ENCODE measurements around the gene BTBD16. TPM values are rescaled to one million over a fixed set of nuclear protein-coding genes. Genes with fewer than 3 reads are reported as not detected.
A peak's percentile ranks its signal among the peaks of the same experiment; 100 is the strongest.

BTBD16 gene
- total RNA-seq, 4 donors from 2014 or later: 0.42 to 1.2 TPM; not detected in 2

DNA sequence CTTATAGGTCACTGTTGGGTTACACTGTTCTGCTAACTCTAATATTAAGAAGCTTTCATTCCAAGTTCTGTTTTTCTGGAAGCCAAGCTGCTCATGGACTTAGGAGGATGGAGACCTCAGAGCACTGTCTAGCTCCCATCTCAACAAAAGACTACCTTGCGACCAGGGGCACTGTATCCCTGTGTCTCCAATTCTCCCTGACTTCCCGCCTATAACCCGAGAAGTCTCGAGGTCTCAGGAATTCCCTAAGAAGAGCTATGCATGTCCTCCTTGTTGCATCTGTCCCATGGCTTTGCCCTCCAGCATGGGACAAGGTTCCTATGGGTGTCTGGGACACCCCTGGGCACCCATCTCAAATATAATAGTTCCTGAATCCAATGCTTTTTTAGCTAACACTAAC, 31.2 kb downstream of the BTBD16 start:
- H3K4me3 ChIP-seq: no peak overlapping the region
- TF ChIP-seq EP300 (IDR thresholded peaks at IDR 0.05): no peak
- TF ChIP-seq, protein P1, sequence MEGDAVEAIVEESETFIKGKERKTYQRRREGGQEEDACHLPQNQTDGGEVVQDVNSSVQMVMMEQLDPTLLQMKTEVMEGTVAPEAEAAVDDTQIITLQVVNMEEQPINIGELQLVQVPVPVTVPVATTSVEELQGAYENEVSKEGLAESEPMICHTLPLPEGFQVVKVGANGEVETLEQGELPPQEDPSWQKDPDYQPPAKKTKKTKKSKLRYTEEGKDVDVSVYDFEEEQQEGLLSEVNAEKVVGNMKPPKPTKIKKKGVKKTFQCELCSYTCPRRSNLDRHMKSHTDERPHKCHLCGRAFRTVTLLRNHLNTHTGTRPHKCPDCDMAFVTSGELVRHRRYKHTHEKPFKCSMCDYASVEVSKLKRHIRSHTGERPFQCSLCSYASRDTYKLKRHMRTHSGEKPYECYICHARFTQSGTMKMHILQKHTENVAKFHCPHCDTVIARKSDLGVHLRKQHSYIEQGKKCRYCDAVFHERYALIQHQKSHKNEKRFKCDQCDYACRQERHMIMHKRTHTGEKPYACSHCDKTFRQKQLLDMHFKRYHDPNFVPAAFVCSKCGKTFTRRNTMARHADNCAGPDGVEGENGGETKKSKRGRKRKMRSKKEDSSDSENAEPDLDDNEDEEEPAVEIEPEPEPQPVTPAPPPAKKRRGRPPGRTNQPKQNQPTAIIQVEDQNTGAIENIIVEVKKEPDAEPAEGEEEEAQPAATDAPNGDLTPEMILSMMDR (IDR thresholded peaks at IDR 0.05): no peak
- TF ChIP-seq POLR2A (IDR thresholded peaks at IDR 0.05): no peak
- peaks cover 0 to 19% (median 0%) of the 10 kb centered on the region in 4 donors for H3K4me1 ChIP-seq
- WGBS, 2 donors: 95 to 96% methylated on average over 4 of the region's 4 CpGs
- H3K27me3 ChIP-seq: no peaks in the 10 kb centered on the region
- no peak overlapping the region for H3K27ac ChIP-seq
- H3K9me3 ChIP-seq: peaks cover 0 to 11% (median 0%) of the 10 kb centered on the region in 4 donors
- H3K36me3 ChIP-seq: no peaks in the 10 kb centered on the region
- no peak for DNase-seq (ENCODE audit: low spot score in 2 of 2)

DNA sequence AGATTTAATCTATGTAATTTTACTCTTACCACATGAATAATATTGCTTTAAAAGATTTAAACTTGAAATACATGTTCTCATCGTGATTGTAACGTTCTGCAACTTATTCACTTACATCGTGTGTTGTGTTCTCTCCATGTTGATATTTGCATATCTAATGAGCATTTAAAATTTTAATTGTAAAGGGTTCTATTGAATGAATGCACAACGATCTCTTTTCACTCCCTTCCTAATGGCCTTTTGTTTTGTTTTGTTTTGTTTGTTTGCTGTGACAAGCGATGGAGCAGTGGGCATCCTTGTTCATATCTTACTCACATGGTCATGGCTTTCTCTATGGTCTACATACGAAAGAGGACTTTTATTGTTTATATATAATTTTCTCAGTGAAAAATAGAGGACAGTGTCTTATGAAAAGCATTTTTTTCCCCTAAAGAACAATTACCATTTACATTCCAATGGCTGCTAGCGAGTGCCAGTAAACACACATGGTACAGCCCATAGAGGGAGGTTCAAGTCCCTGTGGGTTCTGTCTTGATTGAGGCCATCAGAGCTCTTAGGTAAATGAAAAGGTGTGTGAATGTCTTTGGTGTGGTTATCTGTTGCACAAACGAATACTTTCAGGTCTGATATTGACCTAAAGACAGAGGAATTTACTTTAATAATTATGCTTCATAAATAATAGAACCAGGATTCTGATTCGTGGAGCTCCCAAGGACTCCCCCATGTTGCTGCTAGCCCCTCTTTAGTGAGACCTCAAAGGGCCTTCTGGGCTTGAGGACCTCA, 32.4 kb downstream of the BTBD16 start:
- no peak overlapping the region for H3K4me3 ChIP-seq
- H3K36me3 ChIP-seq: no peaks in the 10 kb centered on the region
- H3K27ac ChIP-seq: peak overlapping the region in 1 of 4 donors; percentile 29
- peaks cover 0 to 11% (median 0%) of the 10 kb centered on the region in 4 donors for H3K9me3 ChIP-seq
- H3K27me3 ChIP-seq: no peaks in the 10 kb centered on the region
- DNase-seq (ENCODE audit: low spot score in 2 of 2): no peak
- peaks cover 0 to 30% (median 4%) of the 10 kb centered on the region in 4 donors for H3K4me1 ChIP-seq
- TF ChIP-seq EP300 (IDR thresholded peaks at IDR 0.05): no peak
- no peak for TF ChIP-seq POLR2A (IDR thresholded peaks at IDR 0.05)
- TF ChIP-seq, protein P1 (IDR thresholded peaks at IDR 0.05): no peak
- WGBS, 2 donors: 59% methylated on average over 9 of the region's 9 CpGs

DNA sequence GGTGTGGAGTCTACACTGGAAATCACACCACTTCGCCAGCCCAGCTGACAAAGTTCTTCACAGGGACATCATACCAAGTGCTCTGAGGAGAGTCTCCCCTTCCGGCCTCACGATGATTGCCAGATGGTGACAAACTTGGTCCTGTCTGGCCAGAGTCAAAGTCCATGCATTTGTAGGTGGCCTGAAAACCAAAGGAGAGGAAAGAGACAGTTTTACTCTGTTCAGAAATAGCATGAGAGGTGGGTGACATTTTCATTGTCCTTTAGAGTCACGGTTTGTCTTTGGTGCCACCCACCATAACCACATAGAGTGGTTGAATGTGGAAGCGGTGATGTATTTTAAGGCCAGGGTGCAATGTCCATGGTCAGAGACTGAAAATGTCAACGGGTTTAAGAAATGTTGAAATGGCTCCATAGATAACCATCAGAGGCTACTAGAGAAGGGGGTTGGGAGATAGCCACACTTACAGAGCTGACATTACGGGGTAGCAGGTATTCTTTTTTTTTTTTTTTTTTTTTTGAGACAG, 33.0 kb downstream of the BTBD16 start:
- TF ChIP-seq EP300 (IDR thresholded peaks at IDR 0.05) (no peak), POLR2A (IDR thresholded peaks at IDR 0.05) (no peak)
- TF ChIP-seq, protein P1 (IDR thresholded peaks at IDR 0.05): no peak
- H3K27ac ChIP-seq: no peak overlapping the region
- H3K4me1 ChIP-seq: peaks cover 0 to 29% (median 7%) of the 10 kb centered on the region in 4 donors
- WGBS, 2 donors: 92 to 95% methylated on average over 7 of the region's 7 CpGs
- no peak for DNase-seq (ENCODE audit: low spot score in 2 of 2)
- no peaks in the 10 kb centered on the region for H3K36me3 ChIP-seq
- H3K27me3 ChIP-seq: no peaks in the 10 kb centered on the region
- no peak overlapping the region for H3K4me3 ChIP-seq
- H3K9me3 ChIP-seq: peaks cover 0 to 11% (median 0%) of the 10 kb centered on the region in 4 donors

DNA sequence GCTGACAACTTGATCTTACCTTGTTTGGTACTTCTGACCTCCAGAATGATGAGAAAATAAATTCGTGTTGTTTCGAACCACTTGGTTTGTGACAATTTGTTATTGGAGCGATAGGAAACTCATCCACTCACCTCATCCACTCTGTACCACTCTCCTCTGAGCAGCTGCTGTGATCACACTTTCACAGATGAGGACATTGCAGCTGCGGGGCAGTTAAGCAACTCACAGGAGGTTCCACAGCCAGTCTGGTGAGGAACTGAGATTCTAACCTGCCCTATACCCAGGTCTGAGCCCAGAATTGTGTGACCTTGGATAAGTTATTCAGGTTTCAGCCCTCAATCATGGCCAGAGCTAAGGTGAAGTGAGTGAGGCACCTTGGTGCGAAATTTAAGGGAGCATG, 35.2 kb downstream of the BTBD16 start:
- WGBS, 2 donors: 98% methylated on average over 5 of the region's 5 CpGs
- no peak overlapping the region for H3K4me3 ChIP-seq
- H3K4me1 ChIP-seq: peaks cover 0 to 31% (median 7%) of the 10 kb centered on the region in 4 donors
- H3K27ac ChIP-seq: no peak overlapping the region
- no peaks in the 10 kb centered on the region for H3K27me3 ChIP-seq
- no peak for DNase-seq (ENCODE audit: low spot score in 2 of 2)
- peaks cover 0 to 11% (median 0%) of the 10 kb centered on the region in 4 donors for H3K9me3 ChIP-seq
- no peaks in the 10 kb centered on the region for H3K36me3 ChIP-seq
- TF ChIP-seq, protein P1 (IDR thresholded peaks at IDR 0.05): no peak
- no peak for TF ChIP-seq POLR2A (IDR thresholded peaks at IDR 0.05)
- TF ChIP-seq EP300 (IDR thresholded peaks at IDR 0.05): no peak

DNA sequence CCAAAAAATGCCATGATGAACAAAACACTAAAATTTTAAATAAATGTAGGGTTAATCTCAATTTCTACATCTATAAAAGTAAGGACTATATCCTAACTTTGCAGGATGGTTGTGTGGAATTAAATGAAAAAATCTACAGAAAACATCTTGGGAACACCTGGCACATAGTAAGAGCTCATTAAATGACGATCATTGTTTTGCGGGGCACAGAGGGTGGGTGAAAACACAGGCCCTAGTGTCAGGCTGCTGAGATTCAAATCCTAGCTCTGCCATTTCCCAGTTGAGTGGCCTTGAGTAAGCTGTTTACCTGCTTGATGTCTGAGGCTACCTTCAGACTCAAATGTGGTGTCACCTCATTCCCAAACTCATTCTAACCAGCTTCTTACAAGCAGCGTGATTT, 35.6 kb downstream of the BTBD16 start:
- DNase-seq (ENCODE audit: low spot score in 2 of 2): no peak
- no peaks in the 10 kb centered on the region for H3K36me3 ChIP-seq
- WGBS, 2 donors: 81 to 95% methylated on average over 3 of the region's 3 CpGs
- TF ChIP-seq POLR2A (IDR thresholded peaks at IDR 0.05) (no peak), EP300 (IDR thresholded peaks at IDR 0.05) (no peak)
- TF ChIP-seq, protein P1 (IDR thresholded peaks at IDR 0.05): no peak
- no peak overlapping the region for H3K4me3 ChIP-seq
- H3K9me3 ChIP-seq: peaks cover 0 to 11% (median 0%) of the 10 kb centered on the region in 4 donors
- H3K4me1 ChIP-seq: peaks cover 0 to 26% (median 7%) of the 10 kb centered on the region in 4 donors
- H3K27ac ChIP-seq: peak overlapping the region in 1 of 4 donors; percentile 77
- H3K27me3 ChIP-seq: no peaks in the 10 kb centered on the region

All from tibial nerve (tissue), 4 donors.